Uterus (tissue), 2 donors: ENCODE measurements around the gene ACTR8.

Source experiments
- POLR2A ChIP-seq, 2 donors: fragments of 450-650 bp; IDR thresholded peaks; one replicate each; pipeline ENCODE4 v1.6.1; 2016; ENCODE audit warnings: antibody characterized with exemption in 2 of 2, mild to moderate bottlenecking in 1 of 2, moderate library complexity in 1 of 2
- TF ChIP-seq, protein P1 (sequence below), 4 experiments: fragments of 200-600 bp in 2 of 4; fragments of 450-650 bp in 2 of 4; sonication (generic) in 2 of 4; IDR thresholded peaks; one replicate each; pipeline ENCODE4 v1.5.1; 2016 to 2019; ENCODE audit warnings: antibody characterized with exemption in 4 of 4, mild to moderate bottlenecking in 2 of 4, moderate library complexity in 1 of 4

DNA sequence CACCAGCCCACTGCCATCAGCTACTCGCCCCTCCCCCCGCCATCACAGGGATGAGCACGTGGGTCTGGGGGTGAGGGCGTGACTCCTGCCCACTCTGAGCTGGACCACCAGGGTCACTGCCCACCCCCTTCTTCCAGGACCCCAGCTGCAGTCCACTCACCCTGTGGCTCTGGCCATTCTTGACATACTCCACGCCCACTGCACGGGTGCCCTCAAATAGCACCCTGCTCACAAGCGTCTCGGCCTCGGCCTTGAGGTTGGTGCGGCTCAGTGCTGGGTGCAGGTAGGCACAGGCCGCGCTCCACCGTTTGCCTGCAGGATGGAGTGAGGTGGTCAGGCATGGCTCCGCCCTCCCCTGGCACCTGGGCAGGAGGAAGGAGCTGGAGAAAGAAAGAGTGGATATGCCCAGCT is 59.6 kb downstream of the ACTR8 start:
- TF ChIP-seq, protein P1, sequence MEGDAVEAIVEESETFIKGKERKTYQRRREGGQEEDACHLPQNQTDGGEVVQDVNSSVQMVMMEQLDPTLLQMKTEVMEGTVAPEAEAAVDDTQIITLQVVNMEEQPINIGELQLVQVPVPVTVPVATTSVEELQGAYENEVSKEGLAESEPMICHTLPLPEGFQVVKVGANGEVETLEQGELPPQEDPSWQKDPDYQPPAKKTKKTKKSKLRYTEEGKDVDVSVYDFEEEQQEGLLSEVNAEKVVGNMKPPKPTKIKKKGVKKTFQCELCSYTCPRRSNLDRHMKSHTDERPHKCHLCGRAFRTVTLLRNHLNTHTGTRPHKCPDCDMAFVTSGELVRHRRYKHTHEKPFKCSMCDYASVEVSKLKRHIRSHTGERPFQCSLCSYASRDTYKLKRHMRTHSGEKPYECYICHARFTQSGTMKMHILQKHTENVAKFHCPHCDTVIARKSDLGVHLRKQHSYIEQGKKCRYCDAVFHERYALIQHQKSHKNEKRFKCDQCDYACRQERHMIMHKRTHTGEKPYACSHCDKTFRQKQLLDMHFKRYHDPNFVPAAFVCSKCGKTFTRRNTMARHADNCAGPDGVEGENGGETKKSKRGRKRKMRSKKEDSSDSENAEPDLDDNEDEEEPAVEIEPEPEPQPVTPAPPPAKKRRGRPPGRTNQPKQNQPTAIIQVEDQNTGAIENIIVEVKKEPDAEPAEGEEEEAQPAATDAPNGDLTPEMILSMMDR (IDR thresholded peaks at IDR 0.05): no peak
- TF ChIP-seq POLR2A (IDR thresholded peaks at IDR 0.05): no peak
